Activated CD8-positive, alpha-beta memory T cell treated with anti-CD3 and anti-CD28 coated beads, Interleukin-2, amount 50 U/mL, for 4 hours (primary cell): ENCODE measurements around the gene ANKRD13D.
A peak's percentile ranks its signal among the peaks of the same experiment; 100 is the strongest.

Experiments used
- DNase-seq: peaks from one replicate; pipeline ENCODE4 v3.0.0-alpha.2; 2020

The ANKRD13D gene

GRCh38 chr11:67275606-67276409, 13.3 kb upstream of the ANKRD13D start:
- peak; percentile 29 for DNase-seq

GRCh38 chr11:67276781-67277230, 12.3 kb upstream of the ANKRD13D start:
- no peak for DNase-seq

- peak; percentile 87 for DNase-seq
These were observed 11.7 kb upstream of the ANKRD13D start for GRCh38 chr11:67277231-67277961.

- no peak for DNase-seq
These were observed 10.8 kb upstream of the ANKRD13D start for GRCh38 chr11:67278135-67278938.

GRCh38 chr11:67278939-67279588, 10.0 kb upstream of the ANKRD13D start:
- no peak for DNase-seq

- no peak for DNase-seq
These were observed 9.3 kb upstream of the ANKRD13D start for GRCh38 chr11:67279589-67280340.

- no peak for DNase-seq
These were observed 8.7 kb upstream of the ANKRD13D start for GRCh38 chr11:67280341-67280787.

GRCh38 chr11:67280788-67281551, 8.1 kb upstream of the ANKRD13D start:
- DNase-seq, result no peak

GRCh38 chr11:67281552-67282150, 7.5 kb upstream of the ANKRD13D start:
- no peak for DNase-seq

GRCh38 chr11:67282155-67282875, 6.8 kb upstream of the ANKRD13D start:
- DNase-seq, result no peak

- DNase-seq, result no peak
These were observed 6.2 kb upstream of the ANKRD13D start for GRCh38 chr11:67282876-67283371.

- DNase-seq, result no peak
These were observed 5.6 kb upstream of the ANKRD13D start for GRCh38 chr11:67283481-67283963.

GRCh38 chr11:67284811-67285540, 4.1 kb upstream of the ANKRD13D start:
- no peak for DNase-seq

GRCh38 chr11:67285541-67286498, 3.3 kb upstream of the ANKRD13D start:
- DNase-seq, result peak; percentile 55

- DNase-seq, result no peak
These were observed 2.3 kb upstream of the ANKRD13D start for GRCh38 chr11:67286621-67287333.

- DNase-seq, result no peak
These were observed 1.5 kb upstream of the ANKRD13D start for GRCh38 chr11:67287355-67288197.
